IMR-90 (cell line): ENCODE measurements around the gene ARF5. TPM values are rescaled to one million over a fixed set of nuclear protein-coding genes. Genes with fewer than 3 reads are reported as not detected.

Experiments
- ATAC-seq: fragments of 200-7000 bp; cut with Tn5 transposase; 2 replicates; pipeline ENCODE4 v1.9.1; 2020; ENCODE audit warnings: low read depth, mild to moderate bottlenecking, moderate library complexity
- BruUV-seq: library from RNA; stranded (reverse); fragments of 400-500 nt; replicated peaks from 2 replicates; lab custom pipeline; 2021; lab: Mats Ljungman, UMichigan
- CTCF ChIA-PET: fragments of 300-600 bp; formaldehyde crosslinking; extraction: SDS; loops from one replicate; lab custom pipeline; 2021; ENCODE audit warnings: antibody characterized with exemption; lab: Yijun Ruan, JAX
- POLR2A ChIA-PET: fragments of 300-600 bp; sonication (Branson Sonifier 250); formaldehyde crosslinking; loops from one replicate; lab custom pipeline; 2022; ENCODE audit warnings: antibody characterized with exemption; ENCODE audit not compliant: unreplicated experiment; lab: Charles Lee
- DNase-seq: peaks from one replicate; pipeline ENCODE4 v3.0.0; 2013
- H2AFZ ChIP-seq: replicated peaks from 2 replicates; pipeline ENCODE3; 2013; ENCODE audit warnings: low read length, mild to moderate bottlenecking; ENCODE audit not compliant: poor library complexity
- H2AK5ac ChIP-seq: 2 replicates; pipeline ENCODE4 v1.6.1; 2013; ENCODE audit warnings: low read depth, low read length, inconsistent platforms
- H2AK9ac ChIP-seq: replicated peaks from 2 replicates; pipeline ENCODE3; 2013; ENCODE audit warnings: mild to moderate bottlenecking, low read depth, low read length, moderate library complexity; ENCODE audit not compliant: poor library complexity
- H2BK120ac ChIP-seq: 2 replicates; pipeline ENCODE4 v1.6.1; 2013; ENCODE audit warnings: low read depth, low read length, inconsistent platforms
- H2BK15ac ChIP-seq: 3 replicates; pipeline ENCODE4 v1.6.1; 2013; ENCODE audit warnings: low read depth, low read length, inconsistent platforms
- H2BK20ac ChIP-seq: 2 replicates; pipeline ENCODE4 v1.6.1; 2013; ENCODE audit warnings: low read depth, mild to moderate bottlenecking, inconsistent platforms, low read length, moderate library complexity
- H2BK5ac ChIP-seq: 2 replicates; pipeline ENCODE4 v1.6.1; 2013; ENCODE audit warnings: mild to moderate bottlenecking, low read depth, low read length, inconsistent platforms; ENCODE audit not compliant: poor library complexity, severe bottlenecking
- H3K14ac ChIP-seq: replicated peaks from 2 replicates; pipeline ENCODE4 v1.6.1; 2013; ENCODE audit warnings: low read depth, low read length, inconsistent platforms
- H3K18ac ChIP-seq: 2 replicates; pipeline ENCODE4 v1.6.1; 2013; ENCODE audit warnings: low read depth, low read length, control low read depth
- H3K23ac ChIP-seq: 2 replicates; pipeline ENCODE4 v1.6.1; 2013; ENCODE audit warnings: low read depth, low read length, inconsistent platforms
- H3K27ac ChIP-seq: 2 replicates; pipeline ENCODE4 v1.5.1; 2013; ENCODE audit warnings: mild to moderate bottlenecking, control low read depth, low read length; ENCODE audit not compliant: insufficient read depth
- H3K27me3 ChIP-seq: 2 replicates; pipeline ENCODE4 v1.6.1; 2013; ENCODE audit warnings: low read length; ENCODE audit not compliant: control insufficient read depth, insufficient read depth
- H3K36me3 ChIP-seq: 2 replicates; pipeline ENCODE4 v1.6.1; 2013; ENCODE audit warnings: low read length, mixed read lengths; ENCODE audit not compliant: control insufficient read depth, insufficient read depth
- H3K4ac ChIP-seq: 2 replicates; pipeline ENCODE4 v1.6.1; 2013; ENCODE audit warnings: low read depth, low read length, inconsistent platforms
- H3K4me1 ChIP-seq: 2 replicates; pipeline ENCODE4 v1.6.1; 2013; ENCODE audit warnings: low read length, mixed read lengths; ENCODE audit not compliant: control insufficient read depth, insufficient read depth
- H3K4me2 ChIP-seq: 2 replicates; pipeline ENCODE4 v1.6.1; 2013; ENCODE audit warnings: low read depth, mild to moderate bottlenecking, control low read depth, low read length, moderate library complexity
- H3K4me3 ChIP-seq: 2 replicates; pipeline ENCODE4 v1.5.1; 2013; ENCODE audit warnings: low read depth, mild to moderate bottlenecking, control low read depth, low read length, moderate library complexity; ENCODE audit not compliant: insufficient read depth
- H3K56ac ChIP-seq: 2 replicates; pipeline ENCODE4 v1.6.1; 2013; ENCODE audit warnings: low read length, inconsistent platforms; ENCODE audit not compliant: insufficient read depth; ENCODE audit errors: extremely low read depth
- H3K79me1 ChIP-seq, 2 experiments: 2 replicates each; pipeline ENCODE4 v1.6.1; 2013; ENCODE audit warnings: low read length in 2 of 2, inconsistent platforms in 1 of 2, low read depth in 1 of 2
- H3K9ac ChIP-seq: 2 replicates; pipeline ENCODE4 v1.6.1; 2013; ENCODE audit warnings: low read depth, low read length, control low read depth
- H3K9me1 ChIP-seq: 2 replicates; pipeline ENCODE4 v1.6.1; 2013; ENCODE audit warnings: low read length, inconsistent platforms; ENCODE audit not compliant: insufficient read depth
- H3K9me3 ChIP-seq: 2 replicates; pipeline ENCODE4 v1.6.1; 2013; ENCODE audit warnings: low read length; ENCODE audit not compliant: control insufficient read depth, insufficient read depth
- H4K20me1 ChIP-seq: 2 replicates; pipeline ENCODE4 v1.6.1; 2013; ENCODE audit warnings: low read length, inconsistent platforms; ENCODE audit not compliant: insufficient read depth
- H4K5ac ChIP-seq: 2 replicates; pipeline ENCODE4 v1.6.1; 2013; ENCODE audit warnings: mild to moderate bottlenecking, low read depth, low read length, control low read depth
- H4K8ac ChIP-seq, 2 experiments: 2 replicates each; pipeline ENCODE4 v1.6.1; 2013; ENCODE audit warnings: low read depth in 2 of 2, low read length in 2 of 2, control low read depth in 1 of 2, inconsistent platforms in 1 of 2
- H4K91ac ChIP-seq: 2 replicates; pipeline ENCODE4 v1.6.1; 2013; ENCODE audit warnings: low read depth, low read length, inconsistent platforms; ENCODE audit not compliant: insufficient read depth
- CHD1 ChIP-seq: IDR thresholded peaks from 2 replicates; pipeline ENCODE4 v1.6.1; 2012; ENCODE audit warnings: low read depth, low read length, improper control_type of control experiment
- WGBS, 2 experiments: methylation state at CpG; one replicate each; pipeline versions ENCODE4 v1.1.5 to v1.1.7; 2013; ENCODE audit warnings: missing lambda C conversion rate in 2 of 2; ENCODE audit not compliant: insufficient read length in 1 of 2; ENCODE audit errors: extremely low coverage in 2 of 2; 5-methylcytosine and 5-hydroxymethylcytosine counted together
- dilution Hi-C: fragments of 300-500 bp; cut with HindIII; formaldehyde crosslinking; loops from one replicate; pipeline ENCODE4 v1.14.3; 2018; ENCODE audit warnings: low sequenced_read_pairs; ENCODE audit not compliant: unreplicated experiment
- in situ Hi-C: fragments of 300-500 bp; cut with MboI; formaldehyde crosslinking; loops from 3 replicates; pipeline ENCODE4 v1.14.3; 2019; ENCODE audit warnings: low sequenced_read_pairs, inconsistent platforms, mixed read lengths
- intact Hi-C: fragments of 100-400 bp; cut with micrococcal nuclease; formaldehyde crosslinking; loops from 2 replicates; pipeline ENCODE4 v1.10.0; 2022
- polyA plus RNA-seq, 3 experiments: library from polyadenylated mRNA; depleted of rRNA; stranded (reverse); fragments of >200 nt; gene quantifications; 2 replicates each; pipeline ENCODE4 v1.2.3, GENCODE V29; 2012; ENCODE audit warnings: low replicate concordance in 1 of 3
- total RNA-seq: library from RNA; depleted of rRNA; stranded (reverse); fragments of >200 nt; gene quantifications from 2 replicates; pipeline ENCODE4 v1.2.3, GENCODE V29; 2012
- TF ChIP-seq, protein P1 (sequence below): fragments of 150-350 bp; IDR thresholded peaks from 2 replicates; pipeline ENCODE4 v1.6.1; 2016; ENCODE audit warnings: low read depth, mild to moderate bottlenecking, low read length, moderate library complexity, borderline replicate concordance

ARF5 gene
- total and polyA plus RNA-seq, 2 of the 4 experiments (the other 2 are of a cell fraction): 128 to 274 TPM

DNA sequence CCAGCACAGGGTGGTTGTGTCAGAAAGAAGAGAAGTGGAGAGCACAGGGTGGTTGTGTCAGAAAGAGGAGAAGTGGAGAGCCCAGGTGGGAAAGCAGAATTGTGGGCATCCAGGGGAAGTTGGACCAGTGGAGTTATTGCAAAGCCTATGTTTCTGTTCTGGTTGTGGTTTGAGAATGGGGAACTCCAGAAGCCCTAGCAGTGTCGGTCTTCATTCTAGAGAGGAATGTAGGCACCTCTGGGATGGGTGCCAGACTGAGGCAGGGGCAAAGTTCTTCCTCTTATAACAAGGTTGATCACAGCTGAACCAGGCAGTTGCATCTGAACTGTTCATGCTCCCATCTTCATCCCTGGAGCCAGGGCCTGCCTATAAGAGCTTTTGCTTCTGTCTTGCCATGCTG is 6.3 kb downstream of the ARF5 start:
- Histone ChIP-seq H4K8ac (no peak overlapping the region), H2BK5ac (no peak overlapping the region), H3K4me3 (no peak overlapping the region), H2BK120ac (no peak overlapping the region), H3K4me2 (no peak overlapping the region), H3K79me1 (peaks cover 6 to 7% of the 10 kb centered on the region in 2 experiments; a peak in 1 of 4 replicates), H2AK9ac (no peak overlapping the region), H4K91ac (no peak overlapping the region), H2BK20ac (no peak overlapping the region), H2AFZ (no peak overlapping the region), H3K18ac (no peak overlapping the region), H3K9me3 (no peaks in the 10 kb centered on the region), H3K9ac (no peak overlapping the region), H3K27me3 (peaks cover 4% of the 10 kb centered on the region), H3K14ac (no peak overlapping the region), H3K23ac (no peak overlapping the region), H3K56ac (no peak overlapping the region), H3K4ac (no peak overlapping the region), H3K27ac (no peak overlapping the region), H4K20me1 (no peaks in the 10 kb centered on the region), H2AK5ac (no peak overlapping the region), H3K4me1 (peaks cover under 1% of the 10 kb centered on the region; the same call in 1 of the 2 replicates), H4K5ac (no peak overlapping the region), H3K9me1 (no peaks in the 10 kb centered on the region; the same call in 1 of the 2 replicates), H3K36me3 (peaks cover 11% of the 10 kb centered on the region), H2BK15ac (no peak overlapping the region)
- no CpG with 5 or more reads among the region's 1 CpG for WGBS, 2 experiments
- DNase-seq (no peak), ATAC-seq (no peak)
- TF ChIP-seq, protein P1, sequence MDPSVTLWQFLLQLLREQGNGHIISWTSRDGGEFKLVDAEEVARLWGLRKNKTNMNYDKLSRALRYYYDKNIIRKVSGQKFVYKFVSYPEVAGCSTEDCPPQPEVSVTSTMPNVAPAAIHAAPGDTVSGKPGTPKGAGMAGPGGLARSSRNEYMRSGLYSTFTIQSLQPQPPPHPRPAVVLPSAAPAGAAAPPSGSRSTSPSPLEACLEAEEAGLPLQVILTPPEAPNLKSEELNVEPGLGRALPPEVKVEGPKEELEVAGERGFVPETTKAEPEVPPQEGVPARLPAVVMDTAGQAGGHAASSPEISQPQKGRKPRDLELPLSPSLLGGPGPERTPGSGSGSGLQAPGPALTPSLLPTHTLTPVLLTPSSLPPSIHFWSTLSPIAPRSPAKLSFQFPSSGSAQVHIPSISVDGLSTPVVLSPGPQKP: no peak
- TF ChIP-seq CHD1: no peak
- CTCF ChIA-PET: no interaction called here
- intact Hi-C loops (no loop called here), dilution Hi-C loops (no loop called here), in situ Hi-C loops (no loop called here)
- BruUV-seq: no TSS peak
- POLR2A ChIA-PET: no interaction called here
